GM12878 (cell line): ENCODE data around the gene KDM2A. TPM values are rescaled to one million over a fixed set of nuclear protein-coding genes. Genes with fewer than 3 reads are reported as not detected.

Experiments used
- ATAC-seq: fragments of 200-7000 bp; cut with Tn5 transposase; 3 replicates; pipeline ENCODE4 v1.9.1; 2020; ENCODE audit warnings: mild to moderate bottlenecking, moderate library complexity
- BruUV-seq: library from RNA; stranded (reverse); fragments of 400-500 nt; replicated peaks from 2 replicates; lab custom pipeline; 2021; lab: Mats Ljungman, UMichigan
- CTCF ChIA-PET: fragments of 300-600 bp; sonication (Branson Sonifier 250); formaldehyde crosslinking; extraction: SDS; loops from one replicate; lab custom pipeline; 2021; ENCODE audit warnings: inconsistent platforms; lab: Yijun Ruan, JAX
- POLR2A ChIA-PET: fragments of 350-600 bp; formaldehyde crosslinking; extraction: SDS; loops from one replicate; lab custom pipeline; 2021; ENCODE audit warnings: inconsistent platforms; lab: Charles Lee
- RAD21 ChIA-PET: fragments of 300-600 bp; sonication (Branson Sonifier 250); formaldehyde crosslinking; loops from one replicate; lab custom pipeline; 2023; ENCODE audit warnings: antibody characterized with exemption; ENCODE audit not compliant: unreplicated experiment; lab: Charles Lee
- SMC1A ChIA-PET: fragments of 300-600 bp; sonication (Branson Sonifier 250); formaldehyde crosslinking; loops from one replicate; lab custom pipeline; 2023; ENCODE audit not compliant: unreplicated experiment, uncharacterized antibody; lab: Charles Lee
- DNase-seq: peaks from one replicate; pipeline ENCODE4 v3.0.0-alpha.2; 2011; ENCODE audit warnings: low read depth, low spot score
- FAIRE-seq: peaks from 3 replicates; lab custom pipeline; 2011; peaks lifted over from hg19 to GRCh38; lab: Jason Lieb, UNC
- H2AFZ ChIP-seq: 2 replicates; pipeline ENCODE4 v1.6.0; 2011; ENCODE audit warnings: low read depth, low read length, control low read depth; ENCODE audit not compliant: control insufficient read depth
- H3K27ac ChIP-seq: 2 replicates; pipeline ENCODE4 v1.5.1; 2011; ENCODE audit warnings: control low read depth; ENCODE audit not compliant: control insufficient read depth, insufficient read depth
- H3K27me3 ChIP-seq, 2 experiments: replicated peaks in 1 of 2; 2 replicates each; pipeline versions ENCODE4 v1.6.0 to v1.6.1; 2011; ENCODE audit warnings: low read length in 1 of 2; ENCODE audit not compliant: control insufficient read depth in 2 of 2, insufficient read depth in 2 of 2
- H3K36me3 ChIP-seq, 2 experiments: 2 replicates each; pipeline ENCODE4 v1.5.1; 2011; ENCODE audit warnings: low read length in 1 of 2; ENCODE audit not compliant: control insufficient read depth in 2 of 2, insufficient read depth in 2 of 2
- H3K4me1 ChIP-seq: 2 replicates; pipeline ENCODE4 v1.6.1; 2011; ENCODE audit warnings: mild to moderate bottlenecking, low read length, moderate library complexity, mixed read lengths; ENCODE audit not compliant: control insufficient read depth, insufficient read depth
- H3K4me2 ChIP-seq: 2 replicates; pipeline ENCODE4 v1.6.0; 2011; ENCODE audit warnings: control low read depth; ENCODE audit not compliant: control insufficient read depth, insufficient read depth
- H3K4me3 ChIP-seq: fragments of 200-600 bp; sonication (generic); 2 replicates; pipeline ENCODE4 v1.5.1; 2016
- H3K79me2 ChIP-seq: 2 replicates; pipeline ENCODE4 v1.6.0; 2011; ENCODE audit warnings: low read length; ENCODE audit not compliant: control insufficient read depth, insufficient read depth
- H3K9ac ChIP-seq: 2 replicates; pipeline ENCODE4 v1.8.0; 2011; ENCODE audit warnings: low read length, control low read depth, mixed read lengths; ENCODE audit not compliant: control insufficient read depth, insufficient read depth
- H3K9me3 ChIP-seq: replicated peaks from 3 replicates; pipeline ENCODE4 v1.5.1; 2011; ENCODE audit warnings: mild to moderate bottlenecking, low read length; ENCODE audit not compliant: control insufficient read depth, insufficient read depth
- H4K20me1 ChIP-seq: 2 replicates; pipeline ENCODE4 v1.6.0; 2011; ENCODE audit not compliant: control insufficient read depth, insufficient read depth
- BRCA1 ChIP-seq: IDR thresholded peaks from 2 replicates; pipeline ENCODE4 v1.6.1; 2011; ENCODE audit warnings: low read depth, low read length, improper control_type of control experiment
- CBX3 ChIP-seq: fragments of 200-600 bp; sonication (generic); IDR thresholded peaks from 2 replicates; pipeline ENCODE4 v1.6.1; 2016; ENCODE audit warnings: low read depth, borderline replicate concordance
- EED ChIP-seq: sonication (generic); IDR thresholded peaks from 2 replicates; pipeline ENCODE4 v1.6.1; 2016; ENCODE audit warnings: antibody characterized with exemption, low read depth
- HCFC1 ChIP-seq: fragments of 150-350 bp; IDR thresholded peaks from 2 replicates; pipeline ENCODE4 v1.6.1; 2014; ENCODE audit warnings: low read length
- HDAC2 ChIP-seq: fragments of 200-600 bp; sonication (generic); IDR thresholded peaks from 2 replicates; pipeline ENCODE4 v1.6.1; 2017
- HDAC6 ChIP-seq: fragments of 200-600 bp; sonication (generic); IDR thresholded peaks from one replicate; pipeline ENCODE4 v1.8.0; 2017; ENCODE audit warnings: antibody characterized with exemption; ENCODE audit not compliant: unreplicated experiment
- NBN ChIP-seq: fragments of 450-650 bp; IDR thresholded peaks from 2 replicates; pipeline ENCODE4 v1.6.1; 2016
- POLR2AphosphoS5 ChIP-seq: IDR thresholded peaks from 2 replicates; pipeline ENCODE4 v1.6.1; 2011; ENCODE audit warnings: mild to moderate bottlenecking, low read length, inconsistent platforms
- POU2F2 ChIP-seq: IDR thresholded peaks from 3 replicates; pipeline ENCODE4 v1.6.1; 2011; ENCODE audit warnings: low read depth, mild to moderate bottlenecking, low read length, borderline replicate concordance
- RB1 ChIP-seq: fragments of 450-650 bp; formaldehyde crosslinking; IDR thresholded peaks from 2 replicates; pipeline ENCODE4 v1.6.1; 2017; ENCODE audit warnings: mild to moderate bottlenecking, borderline replicate concordance
- SMARCA5 ChIP-seq: fragments of 450-650 bp; IDR thresholded peaks from 2 replicates; pipeline ENCODE4 v1.6.1; 2017; ENCODE audit warnings: mild to moderate bottlenecking
- ZNF384 ChIP-seq: IDR thresholded peaks from 2 replicates; pipeline ENCODE4 v1.6.1; 2012; ENCODE audit warnings: low read depth, mild to moderate bottlenecking, low read length, improper control_type of control experiment, borderline replicate concordance
- ZSCAN29 ChIP-seq: fragments of 450-650 bp; IDR thresholded peaks from 2 replicates; pipeline ENCODE4 v1.6.1; 2017; ENCODE audit warnings: mild to moderate bottlenecking, moderate library complexity
- WGBS: methylation state at CpG from one replicate; pipeline ENCODE4 v1.1.6; 2016; ENCODE audit warnings: low lambda C conversion rate; ENCODE audit not compliant: insufficient replicate concordance, insufficient coverage; ENCODE audit errors: missing lambda C conversion rate; 5-methylcytosine and 5-hydroxymethylcytosine counted together
- in situ Hi-C: fragments of 300-500 bp; cut with MboI; formaldehyde crosslinking; loops from 9 replicates; pipeline ENCODE4 v1.14.3; 2018; ENCODE audit warnings: mixed read lengths
- intact Hi-C: fragments of 100-400 bp; cut with micrococcal nuclease; formaldehyde crosslinking; loops from one replicate; pipeline ENCODE4 v1.14.2; 2022; ENCODE audit not compliant: unreplicated experiment
- polyA plus RNA-seq, 11 experiments: library from polyadenylated mRNA; depleted of rRNA in 4 of 11; unstranded in 6 of 11; stranded (reverse) in 5 of 11; fragments of >200 nt; fragmentation: Nextera tagmentation in 4 of 11; fragmentation: Illumina TruSeq in 1 of 11; extraction: Ambion mirVana in 4 of 11; extraction: Trizol in 1 of 11; gene quantifications; 1 replicate in 1 of 11; 2 replicates in 10 of 11; pipeline versions ENCODE4 v1.2.1 to v1.2.3, GENCODE V29; 2011 to 2016; ENCODE audit warnings: inconsistent platforms in 2 of 11, missing spikeins in 2 of 11, low read depth in 1 of 11
- total RNA-seq, 4 experiments: library from RNA; depleted of rRNA in 3 of 4; stranded (reverse); fragments of >200 nt in 3 of 4; fragmentation: Illumina TruSeq in 1 of 4; extraction: Trizol in 1 of 4; gene quantifications; 2 replicates each; pipeline versions ENCODE4 v1.2.1 to v1.2.3, GENCODE V29; 2013 to 2021
- TF ChIP-seq, protein P1 (sequence below): IDR thresholded peaks from 2 replicates; pipeline ENCODE4 v1.6.1; 2011; ENCODE audit warnings: low read depth, low read length, improper control_type of control experiment, borderline replicate concordance
- TF ChIP-seq, protein P2 (sequence below): fragments of 450-650 bp; formaldehyde crosslinking; IDR thresholded peaks from 2 replicates; pipeline ENCODE4 v1.4.0; 2020; ENCODE audit warnings: mild to moderate bottlenecking, moderate library complexity

The KDM2A gene
- total and polyA plus RNA-seq, 10 of the 15 experiments (the other 5 are each of a cell fraction or from before 2014, with no cell fraction given): 10.5 to 69.3 (median 41.6) TPM

DNA sequence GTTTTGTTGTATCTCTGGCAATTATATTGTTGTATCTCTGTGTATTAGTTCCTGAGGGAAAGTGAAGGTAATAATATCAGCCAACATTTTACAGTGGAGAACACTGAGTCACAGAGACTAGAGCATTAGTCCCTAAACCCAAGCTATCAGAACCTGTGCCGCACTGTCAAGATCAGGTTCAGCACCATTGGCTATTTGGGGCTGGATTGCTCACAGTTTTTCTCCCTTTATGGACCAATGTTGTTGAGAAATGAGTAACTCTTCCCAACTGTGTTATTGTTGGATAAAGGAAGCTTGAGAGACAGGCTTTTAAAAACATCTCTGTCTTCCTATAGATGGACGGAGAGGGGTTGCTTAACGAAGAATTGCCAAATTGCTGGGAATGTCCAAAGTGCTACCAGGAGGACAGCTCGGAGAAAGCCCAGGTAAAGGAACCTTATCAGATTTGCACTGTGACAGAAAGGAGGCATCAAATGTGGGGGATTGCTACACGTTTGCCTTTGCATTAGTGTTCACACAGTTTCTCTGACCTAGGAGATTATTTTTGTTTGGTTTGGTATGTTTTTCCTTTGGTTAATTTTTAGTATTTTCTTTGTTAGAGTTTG lies 129.0 kb downstream of the KDM2A start:
- Histone ChIP-seq H3K4me3 (no peak overlapping the region), H3K9ac (no peak overlapping the region), H2AFZ (no peak overlapping the region), H3K9me3 (no peaks in the 10 kb centered on the region), H3K4me2 (no peak overlapping the region), H3K27me3 (no peaks in the 10 kb centered on the region), H3K79me2 (peaks cover 22% of the 10 kb centered on the region), H3K27ac (no peak overlapping the region), H4K20me1 (peaks cover 7% of the 10 kb centered on the region), H3K4me1 (peaks cover 5% of the 10 kb centered on the region), H3K36me3 (peaks cover 46 to 70% of the 10 kb centered on the region in 2 experiments)
- RAD21 ChIA-PET: interaction anchor here (0.6 kb wide), 1 partner anchor 76 kb away, joined by 3 read pairs; no protein-coding TSS in a partner anchor
- in situ Hi-C loops: no loop called here
- no peak for DNase-seq
- no TSS peak for BruUV-seq
- 86% methylated on average over 5 of the region's 5 CpGs for WGBS
- intact Hi-C loops: loop anchor here (10.0 kb wide), 1 partner anchor 163 kb away; no protein-coding TSS in a partner anchor
- no peak for FAIRE-seq
- CTCF ChIA-PET: no interaction called here
- TF ChIP-seq BRCA1 (no peak), RB1 (no peak), SMARCA5 (no peak), HDAC2 (no peak), EED (no peak), ZNF384 (no peak), POLR2AphosphoS5 (no peak), POU2F2 (no peak), HCFC1 (no peak), CBX3 (no peak), NBN (no peak), HDAC6 (no peak), ZSCAN29 (no peak)
- TF ChIP-seq, protein P1, sequence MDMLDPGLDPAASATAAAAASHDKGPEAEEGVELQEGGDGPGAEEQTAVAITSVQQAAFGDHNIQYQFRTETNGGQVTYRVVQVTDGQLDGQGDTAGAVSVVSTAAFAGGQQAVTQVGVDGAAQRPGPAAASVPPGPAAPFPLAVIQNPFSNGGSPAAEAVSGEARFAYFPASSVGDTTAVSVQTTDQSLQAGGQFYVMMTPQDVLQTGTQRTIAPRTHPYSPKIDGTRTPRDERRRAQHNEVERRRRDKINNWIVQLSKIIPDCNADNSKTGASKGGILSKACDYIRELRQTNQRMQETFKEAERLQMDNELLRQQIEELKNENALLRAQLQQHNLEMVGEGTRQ: no peak
- TF ChIP-seq, protein P2, sequence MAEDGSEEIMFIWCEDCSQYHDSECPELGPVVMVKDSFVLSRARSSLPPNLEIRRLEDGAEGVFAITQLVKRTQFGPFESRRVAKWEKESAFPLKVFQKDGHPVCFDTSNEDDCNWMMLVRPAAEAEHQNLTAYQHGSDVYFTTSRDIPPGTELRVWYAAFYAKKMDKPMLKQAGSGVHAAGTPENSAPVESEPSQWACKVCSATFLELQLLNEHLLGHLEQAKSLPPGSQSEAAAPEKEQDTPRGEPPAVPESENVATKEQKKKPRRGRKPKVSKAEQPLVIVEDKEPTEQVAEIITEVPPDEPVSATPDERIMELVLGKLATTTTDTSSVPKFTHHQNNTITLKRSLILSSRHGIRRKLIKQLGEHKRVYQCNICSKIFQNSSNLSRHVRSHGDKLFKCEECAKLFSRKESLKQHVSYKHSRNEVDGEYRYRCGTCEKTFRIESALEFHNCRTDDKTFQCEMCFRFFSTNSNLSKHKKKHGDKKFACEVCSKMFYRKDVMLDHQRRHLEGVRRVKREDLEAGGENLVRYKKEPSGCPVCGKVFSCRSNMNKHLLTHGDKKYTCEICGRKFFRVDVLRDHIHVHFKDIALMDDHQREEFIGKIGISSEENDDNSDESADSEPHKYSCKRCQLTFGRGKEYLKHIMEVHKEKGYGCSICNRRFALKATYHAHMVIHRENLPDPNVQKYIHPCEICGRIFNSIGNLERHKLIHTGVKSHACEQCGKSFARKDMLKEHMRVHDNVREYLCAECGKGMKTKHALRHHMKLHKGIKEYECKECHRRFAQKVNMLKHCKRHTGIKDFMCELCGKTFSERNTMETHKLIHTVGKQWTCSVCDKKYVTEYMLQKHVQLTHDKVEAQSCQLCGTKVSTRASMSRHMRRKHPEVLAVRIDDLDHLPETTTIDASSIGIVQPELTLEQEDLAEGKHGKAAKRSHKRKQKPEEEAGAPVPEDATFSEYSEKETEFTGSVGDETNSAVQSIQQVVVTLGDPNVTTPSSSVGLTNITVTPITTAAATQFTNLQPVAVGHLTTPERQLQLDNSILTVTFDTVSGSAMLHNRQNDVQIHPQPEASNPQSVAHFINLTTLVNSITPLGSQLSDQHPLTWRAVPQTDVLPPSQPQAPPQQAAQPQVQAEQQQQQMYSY (CRISPR knock-in tag): no peak
- SMC1A ChIA-PET: no interaction called here
- POLR2A ChIA-PET: no interaction called here
- ATAC-seq: no peak
